Kidney (tissue), 14 donors: Measurements from ENCODE around the gene FZD2. TPM values are rescaled to one million over a fixed set of nuclear protein-coding genes. Genes with fewer than 3 reads are reported as not detected.
A peak's percentile ranks its signal among the peaks of the same experiment; 100 is the strongest.
"Not testable (repeated sequence)": the region's sequence is repeated elsewhere in the genome, so short reads cannot be mapped to it uniquely, and the experiment has no call there.

Source experiments
- DNase-seq, 5 donors: peaks; one replicate each; pipeline ENCODE4 v3.0.0-alpha.2; 2013 to 2020
- FAIRE-seq: peaks from 2 replicates; lab custom pipeline; 2012; peaks lifted over from hg19 to GRCh38; lab: Jason Lieb, UNC
- H3K27ac ChIP-seq, 2 donors: one replicate each; pipeline ENCODE4 v1.7.0; 2013; ENCODE audit warnings: low read depth in 2 of 2, low read length in 2 of 2, inconsistent platforms in 1 of 2
- H3K27me3 ChIP-seq: one replicate; pipeline ENCODE4 v1.7.1; 2013; ENCODE audit warnings: low read length, inconsistent platforms; ENCODE audit not compliant: control insufficient read depth, insufficient read depth
- H3K36me3 ChIP-seq, 3 donors: one replicate each; pipeline versions ENCODE4 v1.7.0 to v1.7.1; 2013; ENCODE audit warnings: low read length in 3 of 3, control low read depth in 1 of 3, inconsistent platforms in 1 of 3; ENCODE audit not compliant: insufficient read depth in 3 of 3, control insufficient read depth in 2 of 3
- H3K4me1 ChIP-seq, 3 donors: one replicate each; pipeline versions ENCODE4 v1.7.0 to v1.7.1; 2013; ENCODE audit warnings: low read length in 3 of 3, inconsistent platforms in 1 of 3, low read depth in 1 of 3; ENCODE audit not compliant: control insufficient read depth in 2 of 3, insufficient read depth in 2 of 3
- H3K4me3 ChIP-seq, 3 donors: one replicate each; pipeline versions ENCODE4 v1.7.0 to v1.8.1; 2013; ENCODE audit warnings: low read length in 3 of 3, control low read depth in 1 of 3, inconsistent platforms in 1 of 3
- H3K9ac ChIP-seq, 3 donors: one replicate each; pipeline versions ENCODE4 v1.7.0 to v1.7.1; 2013; ENCODE audit warnings: low read length in 3 of 3, control low read depth in 1 of 3, inconsistent platforms in 1 of 3
- H3K9me3 ChIP-seq, 3 donors: one replicate each; pipeline versions ENCODE4 v1.7.0 to v1.7.1; 2013; ENCODE audit warnings: low read length in 3 of 3, control low read depth in 1 of 3, inconsistent platforms in 1 of 3; ENCODE audit not compliant: control insufficient read depth in 2 of 3, insufficient read depth in 1 of 3
- intact Hi-C: fragments of 100-400 bp; cut with DNase I; formaldehyde crosslinking; loops from one replicate; pipeline ENCODE4 v1.11.1; 2022
- polyA plus RNA-seq: library from polyadenylated mRNA; stranded (reverse); fragments of 350-450 nt; fragmentation: Illumina TruSeq; extraction: RNeasy Lipid Tissue Mini Kit (QIAGEN cat#74804); gene quantifications from one replicate; pipeline ENCODE4 v1.2.3, GENCODE V29; 2014; ENCODE audit warnings: low read depth, low replicate concordance; ENCODE audit not compliant: insufficient read depth
- total RNA-seq: library from RNA; stranded (reverse); fragmentation: NEBNext Ultra II Directional; extraction: Animal tissue kit (Norgen Biotek cat#: 25700); gene quantifications from one replicate; pipeline ENCODE4 v1.2.1, GENCODE V29; 2021
- TF ChIP-seq, protein P1 (sequence below): IDR thresholded peaks from 3 replicates; pipeline ENCODE4 v1.5.1; 2012; ENCODE audit warnings: mild to moderate bottlenecking, moderate library complexity, borderline replicate concordance; ENCODE audit not compliant: insufficient read depth; ENCODE audit errors: extremely low read depth
- donor health status: control.
- donor health status: control.
- donor health status: control.
- donor health status: control.
- donor health status: control.
- donor health status: DM: yes; HTN: yes; CAD: no.
- donor health status: Normal renal cell carcinoma (clear cell type).

Gene FZD2
- total and polyA plus RNA-seq, 2 donors from 2014 or later, result 4.7 to 5.5 TPM

DNA sequence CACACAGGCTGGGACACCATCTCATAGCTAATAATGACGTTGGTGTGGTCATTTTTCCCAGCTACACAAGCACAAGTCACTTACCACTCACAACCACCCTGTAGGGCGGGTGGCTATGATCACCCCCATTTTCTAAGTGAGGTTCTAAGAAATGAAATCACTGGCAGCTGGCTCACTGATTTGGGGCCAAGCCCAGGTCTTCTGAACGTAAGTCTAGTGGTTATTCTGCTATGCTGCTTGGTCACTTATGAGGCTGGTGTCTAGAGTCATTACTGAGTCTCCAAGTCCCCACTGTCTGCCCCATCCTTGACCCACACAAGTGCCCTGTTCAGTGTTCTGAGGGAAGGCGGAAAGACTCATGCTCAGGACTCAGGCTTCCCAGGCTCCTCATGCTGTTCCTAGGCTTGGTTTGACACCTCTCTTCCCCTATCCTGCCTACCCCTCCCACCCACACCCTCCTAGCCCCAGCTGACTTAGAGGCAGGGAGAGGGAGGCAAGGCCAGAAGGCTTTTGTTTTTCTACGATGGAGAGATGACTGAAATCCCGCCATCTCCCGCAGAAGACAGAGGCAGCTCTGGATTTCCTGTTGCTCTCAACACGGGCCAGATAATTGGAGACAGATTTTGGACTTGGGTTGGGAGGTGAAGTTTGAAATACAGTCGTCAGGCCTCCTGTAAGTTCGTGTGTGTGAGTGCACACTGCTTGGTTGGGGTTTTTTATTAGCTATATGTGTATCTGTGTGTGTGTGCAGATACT lies 32.2 kb downstream of the FZD2 start:
- Histone ChIP-seq H3K36me3 (no peaks in the 10 kb centered on the region), H3K4me3 (peak overlapping the region in 1 of 3 donors; percentile 31), H3K9ac (no peak overlapping the region), H3K4me1 (peaks cover 0 to 2% (median 0%) of the 10 kb centered on the region in 3 donors), H3K27me3 (no peaks in the 10 kb centered on the region), H3K9me3 (peaks cover 0 to 5% (median 0%) of the 10 kb centered on the region in 3 donors), H3K27ac (no peak overlapping the region)
- TF ChIP-seq, protein P1, sequence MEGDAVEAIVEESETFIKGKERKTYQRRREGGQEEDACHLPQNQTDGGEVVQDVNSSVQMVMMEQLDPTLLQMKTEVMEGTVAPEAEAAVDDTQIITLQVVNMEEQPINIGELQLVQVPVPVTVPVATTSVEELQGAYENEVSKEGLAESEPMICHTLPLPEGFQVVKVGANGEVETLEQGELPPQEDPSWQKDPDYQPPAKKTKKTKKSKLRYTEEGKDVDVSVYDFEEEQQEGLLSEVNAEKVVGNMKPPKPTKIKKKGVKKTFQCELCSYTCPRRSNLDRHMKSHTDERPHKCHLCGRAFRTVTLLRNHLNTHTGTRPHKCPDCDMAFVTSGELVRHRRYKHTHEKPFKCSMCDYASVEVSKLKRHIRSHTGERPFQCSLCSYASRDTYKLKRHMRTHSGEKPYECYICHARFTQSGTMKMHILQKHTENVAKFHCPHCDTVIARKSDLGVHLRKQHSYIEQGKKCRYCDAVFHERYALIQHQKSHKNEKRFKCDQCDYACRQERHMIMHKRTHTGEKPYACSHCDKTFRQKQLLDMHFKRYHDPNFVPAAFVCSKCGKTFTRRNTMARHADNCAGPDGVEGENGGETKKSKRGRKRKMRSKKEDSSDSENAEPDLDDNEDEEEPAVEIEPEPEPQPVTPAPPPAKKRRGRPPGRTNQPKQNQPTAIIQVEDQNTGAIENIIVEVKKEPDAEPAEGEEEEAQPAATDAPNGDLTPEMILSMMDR, result no peak
- DNase-seq (peak in 1 of 5 donors; percentile 4), FAIRE-seq (no peak)
- intact Hi-C loops, result no loop called here

DNA sequence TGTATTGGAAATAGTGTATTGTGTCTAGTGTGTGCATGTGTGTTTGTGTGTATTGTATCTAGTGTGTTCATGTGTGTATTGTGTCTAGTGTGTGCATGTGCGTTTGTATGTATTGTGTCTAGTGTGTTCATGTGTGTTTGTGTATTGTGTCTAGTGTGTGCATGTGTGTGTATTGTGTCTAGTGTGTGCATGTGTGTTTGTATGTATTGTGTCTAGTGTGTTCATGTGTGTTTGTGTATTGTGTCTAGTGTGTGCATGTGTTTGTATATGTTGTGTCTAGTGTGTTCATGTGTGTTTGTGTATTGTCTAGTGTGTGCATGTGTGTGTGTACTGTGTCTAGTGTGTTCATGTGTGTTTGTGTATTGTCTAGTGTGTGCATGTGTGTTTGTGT lies 32.8 kb downstream of the FZD2 start:
- DNase-seq, intact Hi-C loops, FAIRE-seq, H3K36me3 ChIP-seq, H3K27ac ChIP-seq, H3K27me3 ChIP-seq, H3K9ac ChIP-seq, H3K9me3 ChIP-seq, H3K4me1 ChIP-seq: not testable (repeated sequence)
- H3K4me3 ChIP-seq, result peak overlapping the region in 1 of 3 donors; percentile 31

DNA sequence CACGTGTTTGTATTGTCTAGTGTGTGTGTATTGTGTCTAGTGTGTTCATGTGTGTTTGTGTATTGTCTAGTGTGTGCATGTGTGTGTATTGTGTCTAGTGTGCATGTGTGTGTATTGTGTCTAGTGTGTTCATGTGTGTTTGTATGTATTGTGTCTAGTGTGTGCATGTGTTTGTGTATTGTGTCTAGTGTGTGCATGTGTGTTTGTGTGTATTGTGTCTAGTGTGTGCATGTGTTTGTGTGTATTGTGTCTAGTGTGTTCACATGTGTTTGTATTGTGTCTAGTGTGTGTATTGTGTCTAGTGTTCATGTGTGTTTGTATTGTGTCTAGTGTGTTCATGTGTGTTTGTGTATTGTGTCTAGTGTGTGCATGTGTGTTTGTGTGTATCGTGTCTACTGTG lies 33.5 kb downstream of the FZD2 start:
- H3K4me3 ChIP-seq, H3K36me3 ChIP-seq, H3K9me3 ChIP-seq, H3K4me1 ChIP-seq, intact Hi-C loops, FAIRE-seq, H3K27ac ChIP-seq, H3K27me3 ChIP-seq, DNase-seq, H3K9ac ChIP-seq: not testable (repeated sequence)

DNA sequence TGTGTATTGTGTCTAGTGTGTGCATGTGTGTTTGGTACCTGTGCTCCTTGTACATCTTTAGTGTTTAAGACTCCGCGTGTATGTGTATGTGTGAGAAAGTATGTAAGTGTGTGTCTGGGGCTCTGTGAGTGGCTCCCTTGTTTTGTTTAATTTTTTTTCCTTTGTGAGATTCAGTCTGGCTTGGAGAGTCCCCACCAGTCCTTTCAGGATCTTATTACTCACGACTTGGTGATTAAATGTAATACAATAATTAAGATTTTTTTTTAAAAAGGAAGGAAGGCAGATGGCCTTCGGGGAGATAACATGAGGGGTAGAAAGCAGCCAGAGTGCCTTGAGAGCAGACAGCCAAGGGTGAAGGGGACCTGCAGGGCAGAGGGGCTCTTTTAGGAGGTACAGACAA lies 33.9 kb downstream of the FZD2 start:
- intact Hi-C loops, result no loop called here
- H3K9ac ChIP-seq, result no peak overlapping the region
- FAIRE-seq (no peak), DNase-seq (no peak)
- no peaks in the 10 kb centered on the region for H3K27me3 ChIP-seq
- H3K9me3 ChIP-seq, result peaks cover 0 to 5% (median 0%) of the 10 kb centered on the region in 3 donors
- TF ChIP-seq, protein P1, result no peak
- no peak overlapping the region for H3K27ac ChIP-seq
- no peaks in the 10 kb centered on the region for H3K36me3 ChIP-seq
- peaks cover 0 to 2% (median 0%) of the 10 kb centered on the region in 3 donors for H3K4me1 ChIP-seq
- no peak overlapping the region for H3K4me3 ChIP-seq
